NCI-H2107 (cell line): ENCODE results near the gene HILPDA.

Experiments used
- DNase-seq: peaks from one replicate; lab custom pipeline; 2025; lab: John Stamatoyannopoulos, UW

Gene HILPDA, protein sequence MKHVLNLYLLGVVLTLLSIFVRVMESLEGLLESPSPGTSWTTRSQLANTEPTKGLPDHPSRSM

GRCh38 chr7:128455543-128456254 is at the start of gene HILPDA:
Gene HILPDA, plus strand, starts transcription at chr7:128455878. Its CDS starts 1,391 bp downstream, at chr7:128457269.
- peak; percentile 92 for DNase-seq

GRCh38 chr7:128406314-128407232 is 49.1 kb upstream of the HILPDA start:
- DNase-seq, result no peak

- no peak for DNase-seq
Measured at GRCh38 chr7:128407233-128407589, 48.5 kb upstream of the HILPDA start.

- DNase-seq, result no peak
Measured at GRCh38 chr7:128407751-128408708, 47.6 kb upstream of the HILPDA start.

- no peak for DNase-seq
Measured at GRCh38 chr7:128408709-128409595, 46.7 kb upstream of the HILPDA start.

DNA sequence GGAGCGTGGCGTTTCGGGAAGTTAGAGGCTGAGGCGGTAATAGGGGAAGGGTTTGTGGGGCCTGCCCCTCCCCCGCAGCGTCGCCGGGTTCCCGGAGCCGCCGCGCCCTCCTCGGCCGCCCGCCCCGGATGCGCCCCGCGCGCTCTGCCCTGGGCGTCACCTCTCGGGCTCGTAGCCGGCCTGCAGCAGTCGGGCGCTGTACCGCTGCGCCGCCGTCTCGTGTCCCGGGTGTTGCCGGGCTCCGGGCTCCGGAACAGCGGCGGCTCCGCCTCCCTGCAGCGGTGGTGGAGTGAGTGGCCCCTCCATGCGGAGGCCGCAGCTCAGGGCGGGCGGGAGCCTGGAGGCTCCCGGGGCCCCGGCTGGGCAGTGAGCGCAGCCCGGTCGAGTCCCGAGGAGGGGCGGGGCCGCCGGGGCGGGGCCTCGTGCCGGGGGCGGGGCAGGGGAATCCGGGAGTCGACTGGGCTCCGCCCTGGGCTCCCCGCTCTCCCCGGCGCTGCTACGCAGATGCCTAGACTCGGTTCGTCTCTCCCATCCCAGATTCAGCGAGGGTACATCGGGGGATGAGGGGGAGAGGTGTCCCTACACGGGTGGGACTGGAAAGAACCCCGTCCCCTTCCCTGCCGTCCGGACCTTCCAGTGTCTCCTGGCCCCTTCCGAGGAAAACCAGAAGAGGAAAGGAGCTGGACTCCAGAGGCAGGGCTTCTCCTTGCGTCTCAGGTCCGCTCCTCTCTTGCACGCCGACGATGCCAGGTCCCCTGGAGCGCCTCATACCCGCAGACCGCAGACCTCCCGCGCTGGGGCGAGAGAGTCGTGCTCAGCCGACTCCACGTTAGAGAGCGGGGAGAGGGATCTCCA is 45.9 kb upstream of the HILPDA start, which contains the start of gene IMPDH1:
TSS of gene IMPDH1 (minus strand) at position 387 of the 855 bp plus-strand sequence. CDS start at position 306, 81 bp downstream.
- DNase-seq, result peak; percentile 58

- no peak for DNase-seq
Measured at GRCh38 chr7:128410451-128410753, 45.3 kb upstream of the HILPDA start.

DNA sequence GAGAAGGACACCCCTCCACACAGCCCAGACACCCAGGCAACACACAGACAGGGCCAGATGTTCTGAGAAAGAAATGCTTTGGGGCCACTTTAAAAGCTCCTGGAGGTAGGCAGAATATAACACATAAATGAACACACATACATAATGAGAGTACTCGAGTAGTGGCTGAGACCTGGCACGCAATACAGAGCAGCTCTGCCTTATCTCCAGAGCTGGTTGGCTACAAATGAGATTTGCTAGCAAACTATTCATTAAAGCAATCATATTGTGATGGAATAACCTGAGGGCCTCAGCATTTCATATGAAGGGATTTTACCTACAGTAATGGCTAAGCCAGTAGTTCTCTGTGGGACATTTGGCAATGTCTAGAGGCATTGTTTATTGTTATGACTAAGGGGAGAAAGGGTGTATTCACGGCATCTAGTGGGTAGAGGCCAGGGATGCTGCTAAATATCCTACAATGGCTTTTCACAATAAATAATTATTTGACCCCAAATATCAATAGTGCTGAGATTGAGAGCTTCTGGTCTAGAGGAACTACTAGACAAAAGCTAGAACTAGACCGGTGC is 40.4 kb upstream of the HILPDA start:
- no peak for DNase-seq

GRCh38 chr7:128417071-128417470 is 38.6 kb upstream of the HILPDA start:
- DNase-seq, result no peak

DNA sequence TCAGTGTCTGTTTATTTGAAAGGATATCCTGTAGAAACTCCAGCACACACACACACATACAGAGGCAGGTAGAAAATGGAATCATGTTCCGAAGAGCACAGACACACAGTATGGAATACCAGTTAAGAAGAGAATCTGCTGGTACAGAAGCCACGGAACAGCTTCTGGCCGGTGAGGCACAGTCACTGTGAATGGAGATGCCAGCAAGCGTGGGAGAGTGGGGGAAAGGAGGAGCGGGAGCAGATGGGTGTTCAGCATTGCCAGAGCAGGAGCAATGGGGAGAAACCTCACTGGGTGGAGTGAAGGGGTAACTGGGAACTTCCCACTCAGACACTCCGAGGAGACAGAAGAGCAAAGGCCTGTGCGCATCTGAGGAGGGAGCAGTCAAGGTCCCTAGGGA is 36.4 kb upstream of the HILPDA start:
- no peak for DNase-seq

- no peak for DNase-seq
Measured at GRCh38 chr7:128420773-128421172, 34.9 kb upstream of the HILPDA start.

- no peak for DNase-seq
Measured at GRCh38 chr7:128421384-128421783, 34.3 kb upstream of the HILPDA start.

DNA sequence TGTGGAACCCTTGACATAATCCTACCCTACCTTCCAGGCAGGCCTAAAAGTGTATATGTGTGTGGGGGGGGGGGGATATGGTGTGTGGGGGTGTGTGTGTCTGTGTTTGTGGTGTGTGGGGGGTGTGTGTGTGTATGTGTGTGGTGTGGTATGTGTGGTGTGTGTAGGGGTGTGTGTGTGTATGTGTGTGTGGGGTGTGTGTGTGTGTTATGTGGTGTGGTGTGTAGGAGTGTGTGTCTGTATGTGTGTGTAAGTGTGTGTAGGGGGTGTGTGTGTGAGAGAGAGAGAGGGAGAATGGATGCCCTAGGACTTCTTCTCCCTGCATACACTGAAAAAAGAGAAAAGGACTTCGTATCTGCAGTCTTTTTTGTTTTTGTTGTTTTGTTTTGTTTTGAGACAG is 33.6 kb upstream of the HILPDA start:
- DNase-seq, result no peak

GRCh38 chr7:128422842-128423241 is 32.8 kb upstream of the HILPDA start:
- DNase-seq, result no peak

GRCh38 chr7:128424686-128425275 is 30.9 kb upstream of the HILPDA start:
- DNase-seq, result no peak

DNA sequence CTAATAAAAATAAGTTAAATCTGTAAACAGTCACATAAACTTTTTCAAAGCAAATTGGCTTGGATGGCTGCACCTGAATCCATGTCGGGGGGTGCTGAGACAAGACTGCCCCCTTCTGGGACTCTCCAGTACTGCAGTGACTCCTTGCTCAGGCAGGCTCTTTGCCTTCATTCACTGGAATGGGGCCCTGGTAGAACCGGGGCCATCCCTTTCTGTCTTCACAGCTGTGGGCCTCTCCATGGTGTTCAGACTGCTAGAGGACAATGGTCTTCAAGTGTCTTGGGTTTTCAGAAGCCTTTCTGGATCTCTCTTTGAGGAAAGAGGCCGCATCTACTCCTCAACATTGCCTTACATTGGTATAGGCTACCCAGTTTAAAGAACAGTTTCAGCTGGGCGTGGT is 29.8 kb upstream of the HILPDA start:
- peak; percentile 31 for DNase-seq

- DNase-seq, result peak; percentile 29
Measured at GRCh38 chr7:128427289-128427891, 28.3 kb upstream of the HILPDA start.

- no peak for DNase-seq
Measured at GRCh38 chr7:128430207-128430606, 25.5 kb upstream of the HILPDA start.

- no peak for DNase-seq
Measured at GRCh38 chr7:128431221-128431620, 24.5 kb upstream of the HILPDA start.
